Chondrocyte (in vitro differentiated cells): ENCODE measurements around the gene LTA. TPM values are rescaled to one million over a fixed set of nuclear protein-coding genes. Genes with fewer than 3 reads are reported as not detected.

Source experiments
- DNase-seq: peaks from one replicate; pipeline ENCODE4 v3.0.0; 2021; ENCODE audit warnings: mixed read lengths, low spot score
- H3K27ac Mint-ChIP-seq: one replicate; pipeline ENCODE4 v1.8.0; 2021; ENCODE audit warnings: mild to moderate bottlenecking, moderate library complexity, mixed read lengths; ENCODE audit not compliant: unreplicated experiment
- H3K27me3 Mint-ChIP-seq: 2 replicates; pipeline ENCODE4 v1.8.0; 2021; ENCODE audit warnings: low read depth, mixed read lengths
- H3K36me3 Mint-ChIP-seq: 2 replicates; pipeline ENCODE4 v1.8.0; 2021; ENCODE audit warnings: low read depth, mixed read lengths
- H3K4me1 Mint-ChIP-seq: 2 replicates; pipeline ENCODE4 v1.8.0; 2021; ENCODE audit warnings: low read depth, mild to moderate bottlenecking, mixed read lengths
- H3K4me3 Mint-ChIP-seq: one replicate; pipeline ENCODE4 v1.8.0; 2021; ENCODE audit warnings: mild to moderate bottlenecking, moderate library complexity, mixed read lengths; ENCODE audit not compliant: unreplicated experiment
- H3K9me3 Mint-ChIP-seq: 2 replicates; pipeline ENCODE4 v1.8.0; 2021; ENCODE audit warnings: low read depth, mixed read lengths
- total RNA-seq: library from RNA; stranded (reverse); gene quantifications from 3 replicates; pipeline ENCODE4 v1.2.1, GENCODE V29; 2021
- TF ChIP-seq, protein P1 (sequence below): fragments of 200-600 bp; sonication (generic); IDR thresholded peaks from 2 replicates; pipeline ENCODE4 v1.5.0; 2021; ENCODE audit warnings: antibody characterized with exemption, mild to moderate bottlenecking, moderate library complexity

Gene LTA
- total RNA-seq, 1 donor from 2014 or later = not detected

- peaks cover 41% of the 10 kb centered on the region for H3K4me1 Mint-ChIP-seq
- H3K36me3 Mint-ChIP-seq = peaks cover 37% of the 10 kb centered on the region
- H3K27ac Mint-ChIP-seq = peak overlapping the region; percentile 99
- H3K9me3 Mint-ChIP-seq = no peaks in the 10 kb centered on the region
- TF ChIP-seq, protein P1, sequence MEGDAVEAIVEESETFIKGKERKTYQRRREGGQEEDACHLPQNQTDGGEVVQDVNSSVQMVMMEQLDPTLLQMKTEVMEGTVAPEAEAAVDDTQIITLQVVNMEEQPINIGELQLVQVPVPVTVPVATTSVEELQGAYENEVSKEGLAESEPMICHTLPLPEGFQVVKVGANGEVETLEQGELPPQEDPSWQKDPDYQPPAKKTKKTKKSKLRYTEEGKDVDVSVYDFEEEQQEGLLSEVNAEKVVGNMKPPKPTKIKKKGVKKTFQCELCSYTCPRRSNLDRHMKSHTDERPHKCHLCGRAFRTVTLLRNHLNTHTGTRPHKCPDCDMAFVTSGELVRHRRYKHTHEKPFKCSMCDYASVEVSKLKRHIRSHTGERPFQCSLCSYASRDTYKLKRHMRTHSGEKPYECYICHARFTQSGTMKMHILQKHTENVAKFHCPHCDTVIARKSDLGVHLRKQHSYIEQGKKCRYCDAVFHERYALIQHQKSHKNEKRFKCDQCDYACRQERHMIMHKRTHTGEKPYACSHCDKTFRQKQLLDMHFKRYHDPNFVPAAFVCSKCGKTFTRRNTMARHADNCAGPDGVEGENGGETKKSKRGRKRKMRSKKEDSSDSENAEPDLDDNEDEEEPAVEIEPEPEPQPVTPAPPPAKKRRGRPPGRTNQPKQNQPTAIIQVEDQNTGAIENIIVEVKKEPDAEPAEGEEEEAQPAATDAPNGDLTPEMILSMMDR = no peak
- no peak for DNase-seq
- peak overlapping the region; percentile 96 for H3K4me3 Mint-ChIP-seq
- H3K27me3 Mint-ChIP-seq = no peaks in the 10 kb centered on the region
Measured at GRCh38 chr6:31540640-31541039, 31.4 kb upstream of the LTA start.

- H3K4me3 Mint-ChIP-seq = peak overlapping the region; percentile 96
- DNase-seq = no peak
- no peaks in the 10 kb centered on the region for H3K27me3 Mint-ChIP-seq
- peak overlapping the region; percentile 99 for H3K27ac Mint-ChIP-seq
- H3K9me3 Mint-ChIP-seq = no peaks in the 10 kb centered on the region
- peaks cover 46% of the 10 kb centered on the region for H3K4me1 Mint-ChIP-seq
- peaks cover 32% of the 10 kb centered on the region for H3K36me3 Mint-ChIP-seq
- TF ChIP-seq, protein P1 = no peak
Measured at GRCh38 chr6:31541059-31541657, 30.9 kb upstream of the LTA start.

GRCh38 chr6:31541658-31542521 lies 30.2 kb upstream of the LTA start, which contains the start of gene DDX39B:
Gene DDX39B, minus strand, starts transcription at chr6:31542003. Its CDS starts 1,471 bp downstream, at chr6:31540532.
- Mint-ChIP-seq H3K4me1 (peaks cover 54% of the 10 kb centered on the region), H3K27me3 (no peaks in the 10 kb centered on the region), H3K36me3 (peaks cover 27% of the 10 kb centered on the region), H3K4me3 (peak within 1 kb of the TSS; percentile 96), H3K27ac (peak within 1 kb of the TSS; percentile 99), H3K9me3 (no peaks in the 10 kb centered on the region)
- TF ChIP-seq, protein P1 = no peak
- DNase-seq = peak; percentile 98

GRCh38 chr6:31543639-31544038 lies 28.4 kb upstream of the LTA start:
- TF ChIP-seq, protein P1 = no peak
- peaks cover 62% of the 10 kb centered on the region for H3K4me1 Mint-ChIP-seq

DNA sequence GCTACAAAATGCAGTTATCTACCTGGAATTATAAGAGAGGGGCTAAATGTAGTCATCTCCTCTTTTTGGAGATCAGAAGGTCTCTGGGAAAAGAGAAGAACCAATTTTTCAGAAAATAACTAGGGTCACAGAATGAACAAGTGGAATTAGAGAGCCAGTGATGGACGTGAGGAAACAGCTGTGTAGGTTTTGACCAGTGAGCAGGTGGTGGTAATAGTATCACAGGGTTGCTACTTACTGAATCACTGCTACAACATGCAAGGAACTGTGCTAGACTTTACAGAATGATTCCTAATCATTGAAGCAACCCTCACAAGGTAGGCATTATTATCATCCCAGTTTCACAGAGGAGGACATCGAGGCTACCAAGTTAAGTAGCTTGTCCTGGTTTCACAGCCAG lies 27.4 kb upstream of the LTA start:
- H3K9me3 Mint-ChIP-seq = no peaks in the 10 kb centered on the region
- no peak overlapping the region for H3K27ac Mint-ChIP-seq
- peaks cover 58% of the 10 kb centered on the region for H3K4me1 Mint-ChIP-seq
- no peaks in the 10 kb centered on the region for H3K27me3 Mint-ChIP-seq
- no peak overlapping the region for H3K4me3 Mint-ChIP-seq
- DNase-seq = no peak
- TF ChIP-seq, protein P1 = no peak
- peaks cover 9% of the 10 kb centered on the region for H3K36me3 Mint-ChIP-seq

More at GRCh38 chr6:31543639-31544038, 28.4 kb upstream of the LTA start:
- Mint-ChIP-seq H3K4me3 (no peak overlapping the region), H3K36me3 (peaks cover 19% of the 10 kb centered on the region), H3K27ac (no peak overlapping the region), H3K9me3 (no peaks in the 10 kb centered on the region), H3K27me3 (no peaks in the 10 kb centered on the region)
- no peak for DNase-seq
